DLD1 (cell line): Measurements from ENCODE around the gene PDE11A.

Experiments
- in situ Hi-C: cut with HindIII; loops from 2 replicates; pipeline ENCODE4 v1.10.0; 2017; ENCODE audit warnings: low sequenced_read_pairs

PDE11A gene

GRCh38 chr2:177586154-177586553 is 486.4 kb downstream of the PDE11A start:
- in situ Hi-C loops, result no loop called here

GRCh38 chr2:177585234-177585863 is 487.2 kb downstream of the PDE11A start:
- in situ Hi-C loops, result no loop called here

GRCh38 chr2:177584030-177584692 is 488.4 kb downstream of the PDE11A start:
- in situ Hi-C loops, result no loop called here

- in situ Hi-C loops, result no loop called here
These were observed 490.6 kb downstream of the PDE11A start for GRCh38 chr2:177582000-177582399.

GRCh38 chr2:177579486-177580036 is 493.0 kb downstream of the PDE11A start:
- in situ Hi-C loops, result no loop called here

GRCh38 chr2:177578454-177578853 is 494.1 kb downstream of the PDE11A start:
- in situ Hi-C loops, result no loop called here

- in situ Hi-C loops, result no loop called here
These were observed 495.5 kb downstream of the PDE11A start for GRCh38 chr2:177577075-177577474.

GRCh38 chr2:177575358-177575757 is 497.2 kb downstream of the PDE11A start:
- in situ Hi-C loops, result no loop called here

GRCh38 chr2:177574356-177574755 is 498.2 kb downstream of the PDE11A start:
- in situ Hi-C loops, result no loop called here
